A549 (cell line): Measurements from ENCODE around the gene PSMB9. TPM values are rescaled to one million over a fixed set of nuclear protein-coding genes. Genes with fewer than 3 reads are reported as not detected.

Experiments
- ATAC-seq, 2 experiments: fragments of 200-7000 bp in 1 of 2; fragments of >200 bp in 1 of 2; cut with Nextera tagmentation in 1 of 2; cut with Tn5 transposase in 1 of 2; 3 replicates each; pipeline versions ENCODE4 v1.8.0 to v1.9.1; 2018 to 2020; ENCODE audit warnings: mild to moderate bottlenecking in 1 of 2, moderate library complexity in 1 of 2
- CTCF ChIA-PET: fragments of 300-600 bp; sonication (Branson Sonifier 250); formaldehyde crosslinking; extraction: SDS; loops from one replicate; lab custom pipeline; 2021; ENCODE audit warnings: antibody characterized with exemption, inconsistent platforms; lab: Yijun Ruan, JAX
- POLR2A ChIA-PET: fragments of 350-600 bp; formaldehyde crosslinking; extraction: SDS; loops from one replicate; lab custom pipeline; 2021; ENCODE audit warnings: antibody characterized with exemption, inconsistent platforms; lab: Yijun Ruan, JAX
- DNase-seq, 2 experiments: peaks; one replicate each; pipeline versions ENCODE4 v3.0.0 to v3.0.0-alpha.2; 2011 to 2016; ENCODE audit warnings: low read depth in 1 of 2, low spot score in 1 of 2
- FAIRE-seq: peaks from 2 replicates; lab custom pipeline; 2011; peaks lifted over from hg19 to GRCh38; lab: Jason Lieb, UNC
- H3K27ac ChIP-seq, 2 experiments: fragments of >200 bp; sonication (Bioruptor Twin); formaldehyde crosslinking; 3 replicates each; pipeline ENCODE4 v1.5.1; 2016 to 2017
- H3K4me1 ChIP-seq: fragments of >200 bp; sonication (Bioruptor Twin); formaldehyde crosslinking; 3 replicates; pipeline ENCODE4 v1.6.1; 2016
- H3K4me2 ChIP-seq: fragments of >200 bp; sonication (Bioruptor Twin); formaldehyde crosslinking; 3 replicates; pipeline ENCODE4 v1.6.1; 2016
- H3K4me3 ChIP-seq: fragments of >200 bp; sonication (Bioruptor Twin); formaldehyde crosslinking; 3 replicates; pipeline ENCODE4 v1.5.1; 2016
- H3K9me3 ChIP-seq: fragments of >200 bp; sonication (Bioruptor Twin); formaldehyde crosslinking; 3 replicates; pipeline ENCODE4 v1.6.1; 2016
- CBX2 ChIP-seq: fragments of 200-600 bp; sonication (generic); IDR thresholded peaks from 2 replicates; pipeline ENCODE4 v1.6.1; 2016; ENCODE audit warnings: low read depth, mild to moderate bottlenecking, borderline replicate concordance
- CEBPB ChIP-seq, 2 experiments: fragments of >200 bp in 1 of 2; sonication (Bioruptor Twin) in 1 of 2; formaldehyde crosslinking in 1 of 2; IDR thresholded peaks; 2 replicates each; pipeline ENCODE4 v1.6.1; 2012 to 2016
- CHD2 ChIP-seq: fragments of 150-350 bp; IDR thresholded peaks from 2 replicates; pipeline ENCODE4 v1.6.1; 2014; ENCODE audit warnings: low read length; ENCODE audit not compliant: partially characterized antibody
- E2F6 ChIP-seq: IDR thresholded peaks from 2 replicates; pipeline ENCODE4 v1.6.1; 2012; ENCODE audit warnings: low read depth, borderline replicate concordance
- ELK1 ChIP-seq: fragments of 150-350 bp; IDR thresholded peaks from 2 replicates; pipeline ENCODE4 v1.6.1; 2014; ENCODE audit warnings: low read depth, mild to moderate bottlenecking, low read length
- EP300 ChIP-seq, 2 experiments: fragments of >200 bp; sonication (Bioruptor Twin); formaldehyde crosslinking; IDR thresholded peaks; 2 replicates in 1 of 2; 3 replicates in 1 of 2; pipeline ENCODE4 v1.6.1; 2016 to 2017
- FOSB ChIP-seq: fragments of 250-450 bp; sonication (Bioruptor Pico); IDR thresholded peaks from 2 replicates; pipeline ENCODE4 v1.5.0; 2020; ENCODE audit warnings: mild to moderate bottlenecking, moderate library complexity
- FOSL2 ChIP-seq, 2 experiments: fragments of 450-650 bp in 1 of 2; fragments of >200 bp in 1 of 2; sonication (Bioruptor Twin) in 1 of 2; formaldehyde crosslinking; IDR thresholded peaks; 2 replicates each; pipeline versions ENCODE4 v1.5.0 to v1.6.1; 2016 to 2020; ENCODE audit warnings: mild to moderate bottlenecking in 1 of 2, moderate library complexity in 1 of 2
- FOXS1 ChIP-seq: fragments of 250-450 bp; sonication (Bioruptor Pico); IDR thresholded peaks from 2 replicates; pipeline ENCODE4 v1.5.0; 2020; ENCODE audit warnings: mild to moderate bottlenecking, moderate library complexity
- HES2 ChIP-seq: fragments of >200 bp; sonication (Bioruptor Twin); formaldehyde crosslinking; IDR thresholded peaks from 2 replicates; pipeline ENCODE4 v1.6.1; 2016
- HOXB13 ChIP-seq: fragments of 250-450 bp; sonication (Bioruptor Pico); IDR thresholded peaks from 2 replicates; pipeline ENCODE4 v1.5.0; 2020; ENCODE audit warnings: low read depth, mild to moderate bottlenecking, moderate library complexity
- HOXB5 ChIP-seq: fragments of 250-450 bp; sonication (Bioruptor Pico); IDR thresholded peaks from 2 replicates; pipeline ENCODE4 v1.5.0; 2020; ENCODE audit warnings: mild to moderate bottlenecking, moderate library complexity
- JUN ChIP-seq, 2 experiments: fragments of >200 bp; sonication (Bioruptor Twin); formaldehyde crosslinking; IDR thresholded peaks; 2 replicates in 1 of 2; 3 replicates in 1 of 2; pipeline ENCODE4 v1.6.1; 2016 to 2017
- MAZ ChIP-seq: fragments of 150-350 bp; IDR thresholded peaks from 2 replicates; pipeline ENCODE4 v1.6.1; 2014; ENCODE audit warnings: antibody characterized with exemption, low read depth, low read length, borderline replicate concordance
- MYC ChIP-seq: IDR thresholded peaks from 2 replicates; pipeline ENCODE4 v1.6.1; 2012; ENCODE audit warnings: mild to moderate bottlenecking, inconsistent platforms, low read length, improper control_type of control experiment, borderline replicate concordance
- PHF8 ChIP-seq: fragments of 200-600 bp; sonication (generic); IDR thresholded peaks from 2 replicates; pipeline ENCODE4 v1.6.1; 2016; ENCODE audit warnings: low read depth, mild to moderate bottlenecking, antibody characterized with exemption, moderate library complexity, borderline replicate concordance
- POLR2A ChIP-seq: IDR thresholded peaks from 2 replicates; pipeline ENCODE4 v1.6.1; 2012; ENCODE audit warnings: mild to moderate bottlenecking, low read length
- RCOR1 ChIP-seq: fragments of 150-350 bp; IDR thresholded peaks from 2 replicates; pipeline ENCODE4 v1.6.1; 2014; ENCODE audit warnings: antibody characterized with exemption, low read length, low read depth
- SMC3 ChIP-seq: fragments of >200 bp; sonication (Bioruptor Twin); formaldehyde crosslinking; IDR thresholded peaks from 3 replicates; pipeline ENCODE4 v1.6.1; 2018; ENCODE audit warnings: inconsistent platforms
- TP53 ChIP-seq: fragments of 250-450 bp; sonication (Bioruptor Pico); IDR thresholded peaks from 2 replicates; pipeline ENCODE4 v1.5.0; 2021; ENCODE audit warnings: mild to moderate bottlenecking, moderate library complexity
- USF2 ChIP-seq: fragments of 450-650 bp; IDR thresholded peaks from 2 replicates; pipeline ENCODE4 v1.6.1; 2014; ENCODE audit warnings: antibody characterized with exemption
- ZFP36 ChIP-seq: fragments of 450-650 bp; IDR thresholded peaks from 2 replicates; pipeline ENCODE4 v1.6.1; 2014; ENCODE audit warnings: borderline replicate concordance; ENCODE audit not compliant: partially characterized antibody
- ZSCAN20 ChIP-seq: fragments of 250-450 bp; sonication (Bioruptor Pico); IDR thresholded peaks from 2 replicates; pipeline ENCODE4 v1.8.0; 2022; ENCODE audit warnings: mild to moderate bottlenecking, moderate library complexity
- WGBS: methylation state at CpG from one replicate; pipeline ENCODE4 v1.1.6; 2017; ENCODE audit errors: missing lambda C conversion rate; 5-methylcytosine and 5-hydroxymethylcytosine counted together
- polyA plus RNA-seq, 4 experiments: library from polyadenylated mRNA; depleted of rRNA in 3 of 4; stranded (reverse); fragments of >200 nt; fragmentation: RNase III in 1 of 4; extraction: RNeasy Plus Mini Kit Qiagen cat#74134 plus additional on column Dnase treatment in 1 of 4; gene quantifications; 2 replicates in 3 of 4; 3 replicates in 1 of 4; pipeline ENCODE4 v1.2.3, GENCODE V29; 2011 to 2017

PSMB9 gene
- polyA plus RNA-seq, 2 of the 4 experiments (the other 2 are of a cell fraction): 9.2 to 12.5 TPM

GRCh38 chr6:32829495-32829894 lies 24.5 kb upstream of the PSMB9 start:
- FAIRE-seq: no peak
- H3K4me1 ChIP-seq: no peaks in the 10 kb centered on the region
- no peak overlapping the region for H3K4me2 ChIP-seq
- no peak for TF ChIP-seq FOSL2 (IDR thresholded peaks at IDR 0.05)
- TF ChIP-seq FOSL2 (CRISPR knock-in tag; IDR thresholded peaks at IDR 0.05): no peak
- TF ChIP-seq USF2: no peak
- TF ChIP-seq CEBPB (IDR thresholded peaks at IDR 0.05): no peak
- no peak for TF ChIP-seq CHD2
- no peak for TF ChIP-seq HOXB13 (CRISPR knock-in tag)
- no peak for TF ChIP-seq POLR2A
- TF ChIP-seq ZSCAN20: no peak
- TF ChIP-seq RCOR1: no peak
- TF ChIP-seq HES2: no peak
- TF ChIP-seq, all 56 proteins: peak for 0
- ATAC-seq (no peak), DNase-seq (no peak)
- Histone ChIP-seq H3K27ac (no peak overlapping the region), H3K4me3 (no peak overlapping the region), H3K9me3 (no peaks in the 10 kb centered on the region)
- POLR2A ChIA-PET: no interaction called here
- 69% methylated on average over 6 of the region's 7 CpGs for WGBS
- CTCF ChIA-PET: interaction anchor here (1.0 to 5.8 kb wide), 2 partner anchors 9 to 39 kb away, joined by 3 to 69 read pairs; partner anchors contain the start of gene TAP2

- no peaks in the 10 kb centered on the region for H3K4me1 ChIP-seq
- no peak overlapping the region for H3K4me2 ChIP-seq
- no peaks in the 10 kb centered on the region for H3K9me3 ChIP-seq
- WGBS: 100% methylated on average over 4 of the region's 5 CpGs
- POLR2A ChIA-PET: no interaction called here
- ATAC-seq (no peak), DNase-seq (no peak), FAIRE-seq (no peak)
- H3K4me3 ChIP-seq: no peak overlapping the region
- CTCF ChIA-PET: interaction anchor here (1.0 to 5.8 kb wide), 2 partner anchors 9 to 38 kb away, joined by 3 to 69 read pairs; partner anchors contain the start of gene TAP2
- H3K27ac ChIP-seq: no peak overlapping the region
- TF ChIP-seq RCOR1 (no peak), EP300 (IDR thresholded peaks at IDR 0.05) (no peak), FOXS1 (CRISPR knock-in tag) (no peak), TP53 (CRISPR knock-in tag) (no peak)
Observed at GRCh38 chr6:32830017-32830416, 24.0 kb upstream of the PSMB9 start.

GRCh38 chr6:32830936-32831335 lies 23.1 kb upstream of the PSMB9 start:
- ChIA-PET CTCF (interaction anchor here (0.9 to 1.2 kb wide), 3 partner anchors 22 to 37 kb away, joined by 3 to 4 read pairs (median 3); partner anchors contain the start of gene TAP1), POLR2A (no interaction called here)
- ATAC-seq (no peak), FAIRE-seq (no peak), DNase-seq (no peak)
- no peak overlapping the region for H3K4me2 ChIP-seq
- H3K4me3 ChIP-seq: no peak overlapping the region
- H3K9me3 ChIP-seq: no peaks in the 10 kb centered on the region
- 68% methylated on average over 5 of the region's 5 CpGs for WGBS
- TF ChIP-seq HOXB5 (CRISPR knock-in tag): no peak
- no peak for TF ChIP-seq TP53 (CRISPR knock-in tag)
- TF ChIP-seq PHF8: no peak
- no peak for TF ChIP-seq FOXS1 (CRISPR knock-in tag)
- no peak for TF ChIP-seq FOSL2 (IDR thresholded peaks at IDR 0.05)
- no peak for TF ChIP-seq FOSL2 (CRISPR knock-in tag; IDR thresholded peaks at IDR 0.05)
- TF ChIP-seq CBX2: no peak
- no peak for TF ChIP-seq CEBPB (IDR thresholded peaks at IDR 0.05)
- TF ChIP-seq MAZ: no peak
- no peak for TF ChIP-seq ZFP36
- TF ChIP-seq E2F6: no peak
- TF ChIP-seq MYC: no peak
- no peak for TF ChIP-seq FOSB (CRISPR knock-in tag)
- no peak for TF ChIP-seq JUN (IDR thresholded peaks at IDR 0.05)
- no peak for TF ChIP-seq ELK1
- TF ChIP-seq SMC3: no peak
- TF ChIP-seq, all 56 proteins: peak for 0
- H3K4me1 ChIP-seq: no peaks in the 10 kb centered on the region
- no peak overlapping the region for H3K27ac ChIP-seq
